K562 (cell line): ENCODE data around the gene TMED5. TPM values are rescaled to one million over a fixed set of nuclear protein-coding genes. Genes with fewer than 3 reads are reported as not detected.

Experiments
- ATAC-seq: fragments of 200-7000 bp; cut with Tn5 transposase; 3 replicates; pipeline ENCODE4 v1.9.1; 2020; ENCODE audit warnings: moderate library complexity
- BruUV-seq: library from RNA; stranded (reverse); fragments of 400-500 nt; replicated peaks from 2 replicates; lab custom pipeline; 2021; lab: Mats Ljungman, UMichigan
- CTCF ChIA-PET: fragments of 300-600 bp; formaldehyde crosslinking; extraction: SDS; loops from one replicate; lab custom pipeline; 2021; ENCODE audit warnings: low intra/inter-chr PET ratio; lab: Yijun Ruan, JAX
- POLR2A ChIA-PET: fragments of 300-600, 350-650 bp; sonication (Branson Sonifier 250); formaldehyde crosslinking; extraction: SDS; loops from one replicate; lab custom pipeline; 2021; ENCODE audit warnings: antibody characterized with exemption, inconsistent platforms; lab: Yijun Ruan, JAX
- DNase-seq, 4 experiments: peaks; one replicate each; pipeline versions ENCODE4 v3.0.0 to v3.0.0-alpha.2; 2011 to 2018; ENCODE audit warnings: low spot score in 3 of 4, mixed read lengths in 3 of 4; ENCODE audit errors: extremely low read depth in 1 of 4
- FAIRE-seq: peaks from 2 replicates; lab custom pipeline; 2011; peaks lifted over from hg19 to GRCh38; lab: Jason Lieb, UNC
- H2AFZ ChIP-seq: 2 replicates; pipeline ENCODE4 v1.6.0; 2011; ENCODE audit warnings: low read depth, low read length, control low read depth, inconsistent platforms
- H3K27ac ChIP-seq: fragments of 200-600 bp; 3 replicates; pipeline ENCODE4 v1.8.0; 2011; ENCODE audit warnings: low read depth, mild to moderate bottlenecking, control low read depth, inconsistent platforms, low read length, moderate library complexity, mixed read lengths; ENCODE audit errors: extremely low read depth
- H3K27me3 ChIP-seq, 2 experiments: fragments of 300-600 bp in 1 of 2; 2 replicates in 1 of 2; 3 replicates in 1 of 2; pipeline versions ENCODE4 v1.6.0 to v1.8.0; 2011; ENCODE audit warnings: inconsistent platforms in 2 of 2, low read length in 2 of 2, mild to moderate bottlenecking in 1 of 2, mixed read lengths in 1 of 2, moderate library complexity in 1 of 2; ENCODE audit not compliant: control insufficient read depth in 2 of 2, insufficient read depth in 2 of 2
- H3K36me3 ChIP-seq: fragments of 300-600 bp; 3 replicates; pipeline ENCODE4 v1.8.0; 2011; ENCODE audit warnings: mild to moderate bottlenecking, low read length, inconsistent platforms; ENCODE audit not compliant: control insufficient read depth, insufficient read depth
- H3K4me1 ChIP-seq, 2 experiments: fragments of 200-600 bp in 1 of 2; replicated peaks in 1 of 2; 2 replicates in 1 of 2; 3 replicates in 1 of 2; pipeline versions ENCODE4 v1.5.1 to v1.8.0; 2011; ENCODE audit warnings: inconsistent platforms in 2 of 2, low read length in 2 of 2, mild to moderate bottlenecking in 1 of 2, mixed read lengths in 1 of 2, moderate library complexity in 1 of 2; ENCODE audit not compliant: control insufficient read depth in 2 of 2, insufficient read depth in 2 of 2
- H3K4me2 ChIP-seq: 2 replicates; pipeline ENCODE4 v1.6.1; 2011; ENCODE audit warnings: low read length, control low read depth, inconsistent platforms, mixed read lengths; ENCODE audit not compliant: insufficient read depth
- H3K4me3 ChIP-seq: fragments of 200-600 bp; sonication (generic), shearing (Covaris generic); 2 replicates; pipeline ENCODE4 v1.5.1; 2016; ENCODE audit warnings: control low read depth, inconsistent platforms
- H3K79me2 ChIP-seq: fragments of 200-600 bp; 3 replicates; pipeline ENCODE4 v1.8.0; 2011; ENCODE audit warnings: low read length, inconsistent platforms; ENCODE audit not compliant: control insufficient read depth, insufficient read depth
- H3K9ac ChIP-seq, 2 experiments: 2 replicates each; pipeline versions ENCODE4 v1.6.0 to v1.6.1; 2011; ENCODE audit warnings: low read depth in 2 of 2, low read length in 2 of 2, control low read depth in 1 of 2, inconsistent platforms in 1 of 2, mild to moderate bottlenecking in 1 of 2, mixed read lengths in 1 of 2; ENCODE audit not compliant: insufficient read depth in 1 of 2
- H3K9me1 ChIP-seq: one replicate; pipeline ENCODE4 v1.6.0; 2011; ENCODE audit warnings: inconsistent platforms, mild to moderate bottlenecking, low read length, moderate library complexity; ENCODE audit not compliant: control insufficient read depth, insufficient read depth
- H3K9me3 ChIP-seq: replicated peaks from 2 replicates; pipeline ENCODE4 v1.5.1; 2011; ENCODE audit warnings: low read depth, low read length, inconsistent platforms; ENCODE audit not compliant: control insufficient read depth, insufficient read depth
- H4K20me1 ChIP-seq: replicated peaks from 2 replicates; pipeline ENCODE4 v1.6.1; 2011; ENCODE audit warnings: low read length, inconsistent platforms, mixed read lengths; ENCODE audit not compliant: control insufficient read depth, insufficient read depth
- CEBPG ChIP-seq, 3 experiments: fragments of 200-800 bp in 1 of 3; sonication (Bioruptor generic) in 1 of 3; sonication (generic) in 1 of 3; formaldehyde crosslinking in 1 of 3; IDR thresholded peaks in 2 of 3; conservative IDR thresholded peaks in 1 of 3; 2 replicates each; pipeline versions ENCODE4 v1.6.1 to v1.8.0; 2016 to 2022; ENCODE audit warnings: missing compliant biosample characterization in 2 of 3, missing genetic modification characterization in 2 of 3, mild to moderate bottlenecking in 1 of 3, missing genetic modification reagents in 1 of 3
- E2F1 ChIP-seq: sonication (generic); formaldehyde crosslinking; IDR thresholded peaks from 2 replicates; pipeline ENCODE4 v1.8.1; 2023; ENCODE audit warnings: mild to moderate bottlenecking, missing genetic modification reagents, moderate library complexity
- GATA2 ChIP-seq: sonication (generic); formaldehyde crosslinking; IDR thresholded peaks from 2 replicates; pipeline ENCODE4 v1.4.0; 2020; ENCODE audit warnings: mild to moderate bottlenecking, missing genetic modification reagents
- GTF2B ChIP-seq: IDR thresholded peaks from 2 replicates; pipeline ENCODE4 v1.6.1; 2011; ENCODE audit not compliant: insufficient read length; ENCODE audit errors: extremely low read depth
- ILK ChIP-seq: fragments of 450-650 bp; IDR thresholded peaks from 2 replicates; pipeline ENCODE4 v1.6.1; 2016; ENCODE audit warnings: missing genetic modification characterization, low read depth, mild to moderate bottlenecking, missing compliant biosample characterization, moderate library complexity, borderline replicate concordance
- NFIC ChIP-seq: fragments of 450-650 bp; IDR thresholded peaks from 2 replicates; pipeline ENCODE4 v1.6.1; 2017; ENCODE audit warnings: mild to moderate bottlenecking, inconsistent platforms
- TAF9B ChIP-seq: fragments of 450-650 bp; IDR thresholded peaks from 2 replicates; pipeline ENCODE4 v1.6.1; 2018; ENCODE audit warnings: mild to moderate bottlenecking; ENCODE audit not compliant: partially characterized antibody
- TFE3 ChIP-seq: fragments of 450-650 bp; formaldehyde crosslinking; IDR thresholded peaks from 2 replicates; pipeline ENCODE4 v1.4.0; 2020; ENCODE audit warnings: mild to moderate bottlenecking, mixed read lengths
- ZFP30 ChIP-seq: fragments of 250-450 bp; sonication (Bioruptor Pico); IDR thresholded peaks from 2 replicates; pipeline ENCODE4 v1.8.0; 2022; ENCODE audit warnings: moderate library complexity, mild to moderate bottlenecking, inconsistent platforms, borderline replicate concordance
- ZFP36 ChIP-seq: fragments of 150-350 bp; IDR thresholded peaks from 2 replicates; pipeline ENCODE4 v1.6.1; 2018; ENCODE audit warnings: low read length, low read depth; ENCODE audit not compliant: partially characterized antibody
- ZNF174 ChIP-seq: fragments of 250-450 bp; sonication (Bioruptor Pico); IDR thresholded peaks from 2 replicates; pipeline ENCODE4 v1.4.0; 2020; ENCODE audit warnings: mild to moderate bottlenecking
- ZNF277 ChIP-seq: fragments of 250-450 bp; sonication (Bioruptor Pico); IDR thresholded peaks from 2 replicates; pipeline ENCODE4 v1.8.0; 2022; ENCODE audit warnings: inconsistent platforms, mild to moderate bottlenecking, moderate library complexity, borderline replicate concordance
- ZNF316 ChIP-seq: fragments of 450-650 bp; IDR thresholded peaks from 2 replicates; pipeline ENCODE4 v1.6.1; 2016
- ZNF431 ChIP-seq: sonication (generic); formaldehyde crosslinking; IDR thresholded peaks from 2 replicates; pipeline ENCODE4 v1.8.0; 2022; ENCODE audit warnings: mild to moderate bottlenecking, missing genetic modification reagents
- ZNF764 ChIP-seq: fragments of 250-450 bp; sonication (Bioruptor Pico); IDR thresholded peaks from 2 replicates; pipeline ENCODE4 v1.4.0; 2020; ENCODE audit warnings: low read depth, mild to moderate bottlenecking, moderate library complexity
- in situ Hi-C: fragments of 300-500 bp; cut with MboI; formaldehyde crosslinking; loops from 4 replicates; pipeline ENCODE4 v1.15.0; 2018; ENCODE audit warnings: inconsistent platforms, mixed read lengths
- intact Hi-C: fragments of 100-400 bp; cut with micrococcal nuclease; formaldehyde crosslinking; loops from 2 replicates; pipeline ENCODE4 v1.14.2; 2022
- polyA plus RNA-seq, 8 experiments: library from polyadenylated mRNA; depleted of rRNA in 4 of 8; stranded (reverse) in 5 of 8; unstranded in 3 of 8; fragments of >200 nt; fragmentation: Nextera tagmentation in 2 of 8; fragmentation: Illumina TruSeq in 1 of 8; extraction: Ambion mirVana in 2 of 8; extraction: Trizol in 1 of 8; gene quantifications; 2 replicates each; pipeline versions ENCODE4 v1.2.1 to v1.2.3, GENCODE V29; 2011 to 2014; ENCODE audit warnings: inconsistent platforms in 1 of 8, missing spikeins in 1 of 8
- total RNA-seq, 7 experiments: library from RNA; depleted of rRNA in 6 of 7; stranded (reverse); fragments of >200 nt in 6 of 7; fragmentation: Illumina TruSeq in 2 of 7; extraction: Trizol in 2 of 7; gene quantifications; 2 replicates each; pipeline versions ENCODE4 v1.2.1 to v1.2.3, GENCODE V29; 2011 to 2021; ENCODE audit warnings: low replicate concordance in 1 of 7
- TF ChIP-seq, protein P1 (sequence below): fragments of 250-450 bp; sonication (Bioruptor Pico); IDR thresholded peaks from 2 replicates; pipeline ENCODE4 v1.6.1; 2021; ENCODE audit warnings: mild to moderate bottlenecking

Gene TMED5
- total and polyA plus RNA-seq, 9 of the 15 experiments (the other 6 are each of a cell fraction or from before 2014, with no cell fraction given) = 28.7 to 83.7 (median 67.2) TPM

GRCh38 chr1:93167006-93167405 lies 13.2 kb downstream of the TMED5 start:
- H4K20me1 ChIP-seq = no peaks in the 10 kb centered on the region
- no peak overlapping the region for H2AFZ ChIP-seq
- H3K9me3 ChIP-seq = no peaks in the 10 kb centered on the region; the same call in 1 of the 2 replicates
- intact Hi-C loops (no loop called here), in situ Hi-C loops (no loop called here)
- ChIA-PET CTCF (no interaction called here), POLR2A (no interaction called here)
- H3K9ac ChIP-seq = no peak overlapping the region
- H3K27me3 ChIP-seq = no peaks in the 10 kb centered on the region
- H3K27ac ChIP-seq = no peak overlapping the region
- H3K79me2 ChIP-seq = peaks cover 95% of the 10 kb centered on the region
- no TSS peak for BruUV-seq
- no peak overlapping the region for H3K4me3 ChIP-seq
- FAIRE-seq (no peak), ATAC-seq (no peak), DNase-seq (no peak)
- TF ChIP-seq ZNF764 (CRISPR knock-in tag) (no peak), ZFP30 (CRISPR knock-in tag) (no peak), ZNF316 (no peak), GTF2B (no peak), ZNF174 (CRISPR knock-in tag) (no peak), TFE3 (peak; percentile 51), TAF9B (no peak), ZNF431 (CRISPR knock-in tag) (no peak), ZFP36 (no peak), E2F1 (no peak), GATA2 (no peak), ILK (tag) (no peak), CEBPG (CRISPR knock-in tag; IDR thresholded peaks at IDR 0.05) (no peak), CEBPG (tag; conservative IDR thresholded peaks at IDR 0.05 in 1 of 2, IDR thresholded peaks at IDR 0.05 in 1 of 2) (no peak), ZNF277 (no peak), NFIC (0 out of 2 replicates have a peak, but pooled peaks have one; percentile 9)
- TF ChIP-seq, protein P1, sequence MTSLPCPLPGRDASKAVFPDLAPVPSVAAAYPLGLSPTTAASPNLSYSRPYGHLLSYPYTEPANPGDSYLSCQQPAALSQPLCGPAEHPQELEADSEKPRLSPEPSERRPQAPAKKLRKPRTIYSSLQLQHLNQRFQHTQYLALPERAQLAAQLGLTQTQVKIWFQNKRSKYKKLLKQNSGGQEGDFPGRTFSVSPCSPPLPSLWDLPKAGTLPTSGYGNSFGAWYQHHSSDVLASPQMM (CRISPR knock-in tag) = no peak
- peaks cover 0 to 3% of the 10 kb centered on the region in 2 experiments; a peak in 1 of 5 replicates for H3K4me1 ChIP-seq
- no peaks in the 10 kb centered on the region for H3K9me1 ChIP-seq
- peaks cover 27% of the 10 kb centered on the region; the same call in 2 of the 3 replicates for H3K36me3 ChIP-seq
- H3K4me2 ChIP-seq = no peak overlapping the region
